ENCODE measurements around the gene INPP5D.

The INPP5D gene

GRCh38 chr2:233164128-233164635 lies 104.0 kb downstream of the INPP5D start:
- H3K9me3 ChIP-seq = no peaks in the 10 kb centered on the region
- H3K27me3 ChIP-seq = no peaks in the 10 kb centered on the region
- H3K4me1 ChIP-seq (ENCODE audit: control insufficient read depth in 1 of 2, insufficient read depth in 1 of 2, low read depth in 1 of 2, low read length in 1 of 2) = peaks cover 44 to 61% of the 10 kb centered on the region in 2 experiments
- peaks cover 93% of the 10 kb centered on the region for H3K36me3 ChIP-seq
- H3K4me3 ChIP-seq (ENCODE audit: low read depth in 1 of 2, low read length in 1 of 2) = peak overlapping the region; percentile 17 to 61
- peak overlapping the region; percentile 96 for H3K27ac ChIP-seq
- no peak for TF ChIP-seq CTCF (IDR thresholded peaks at IDR 0.05)

- peaks cover 44 to 61% of the 10 kb centered on the region in 2 experiments for H3K4me1 ChIP-seq (ENCODE audit: control insufficient read depth in 1 of 2, insufficient read depth in 1 of 2, low read depth in 1 of 2, low read length in 1 of 2)
- no peaks in the 10 kb centered on the region for H3K27me3 ChIP-seq
- peak overlapping the region; percentile 96 for H3K27ac ChIP-seq
- peaks cover 93% of the 10 kb centered on the region for H3K36me3 ChIP-seq
- TF ChIP-seq CTCF (IDR thresholded peaks at IDR 0.05) = no peak
- H3K9me3 ChIP-seq = no peaks in the 10 kb centered on the region
- peak overlapping the region; percentile 17 to 61 for H3K4me3 ChIP-seq (ENCODE audit: low read depth in 1 of 2, low read length in 1 of 2)
These were observed 104.8 kb downstream of the INPP5D start for GRCh38 chr2:233164967-233165366.

DNA sequence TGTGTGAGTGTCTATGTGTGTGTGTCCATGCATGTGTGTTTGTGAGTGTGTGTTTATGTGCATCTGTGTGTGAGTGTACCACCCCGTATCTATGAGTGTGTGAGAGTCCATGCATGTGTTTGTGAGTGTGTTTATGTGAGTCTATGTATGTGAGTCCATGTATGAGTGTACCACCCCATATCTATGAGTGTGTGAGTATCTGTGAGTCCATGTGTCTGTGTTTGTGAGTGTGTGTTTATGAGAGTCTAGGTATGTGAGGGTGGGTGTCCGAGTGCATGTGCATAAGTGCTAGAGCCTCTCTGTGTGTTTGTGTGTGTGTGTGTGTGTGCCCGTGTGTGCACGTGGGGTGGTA lies 105.4 kb downstream of the INPP5D start:
- H3K27ac ChIP-seq = peak overlapping the region; percentile 96
- no peaks in the 10 kb centered on the region for H3K9me3 ChIP-seq
- H3K36me3 ChIP-seq = peaks cover 94% of the 10 kb centered on the region
- TF ChIP-seq CTCF (IDR thresholded peaks at IDR 0.05) = no peak
- peak overlapping the region; percentile 60 to 61 for H3K4me3 ChIP-seq (ENCODE audit: low read depth in 1 of 2, low read length in 1 of 2)
- peaks cover 44 to 61% of the 10 kb centered on the region in 2 experiments for H3K4me1 ChIP-seq (ENCODE audit: control insufficient read depth in 1 of 2, insufficient read depth in 1 of 2, low read depth in 1 of 2, low read length in 1 of 2)
- H3K27me3 ChIP-seq = no peaks in the 10 kb centered on the region

DNA sequence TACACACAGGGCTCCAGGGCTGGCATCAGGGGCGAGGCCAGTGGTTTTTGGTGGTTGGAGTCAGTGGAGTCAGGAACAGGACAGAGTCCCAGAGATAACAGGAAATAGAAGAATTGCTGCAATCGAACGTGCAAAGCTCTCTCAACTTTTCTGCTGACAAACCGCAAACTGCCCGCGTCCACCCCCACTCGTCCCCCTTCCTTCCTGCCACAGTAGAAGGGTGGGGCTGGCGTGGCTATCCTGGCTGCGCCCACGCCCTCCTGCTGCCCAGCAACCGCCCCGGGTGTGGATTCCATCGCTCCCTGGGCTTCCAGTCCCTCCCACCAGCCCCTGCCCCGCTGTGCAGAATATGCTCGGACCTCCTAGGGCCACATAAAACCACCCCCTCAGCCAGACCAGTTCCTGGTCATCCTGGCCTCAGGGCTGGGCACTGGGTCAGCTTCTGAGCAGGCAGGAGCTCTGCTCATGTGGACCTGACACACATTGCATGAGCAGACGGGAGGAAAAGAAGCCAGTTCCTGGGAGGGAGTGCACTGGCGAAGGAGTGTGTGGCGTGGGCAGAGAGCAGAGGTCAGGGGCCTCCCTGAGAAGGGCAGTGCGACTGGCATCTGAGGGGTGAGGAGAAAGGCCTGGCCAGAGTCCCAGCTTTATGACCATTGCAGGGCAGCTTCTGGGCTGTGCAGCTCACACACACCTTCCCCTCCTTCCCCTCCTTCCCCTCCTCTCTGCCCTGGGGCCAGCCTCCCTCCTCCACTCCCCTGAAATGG lies 105.9 kb downstream of the INPP5D start:
- Histone ChIP-seq H3K27ac (peak overlapping the region; percentile 96), H3K4me3 (ENCODE audit: low read depth in 1 of 2, low read length in 1 of 2) (peak overlapping the region; percentile 60 to 61), H3K4me1 (ENCODE audit: control insufficient read depth in 1 of 2, insufficient read depth in 1 of 2, low read depth in 1 of 2, low read length in 1 of 2) (peaks cover 44 to 61% of the 10 kb centered on the region in 2 experiments), H3K27me3 (no peaks in the 10 kb centered on the region), H3K36me3 (peaks cover 94% of the 10 kb centered on the region), H3K9me3 (no peaks in the 10 kb centered on the region)
- TF ChIP-seq CTCF (IDR thresholded peaks at IDR 0.05) = no peak

GRCh38 chr2:233168445-233168844 lies 108.3 kb downstream of the INPP5D start:
- peaks cover 93% of the 10 kb centered on the region for H3K36me3 ChIP-seq
- no peaks in the 10 kb centered on the region for H3K27me3 ChIP-seq
- no peaks in the 10 kb centered on the region for H3K9me3 ChIP-seq
- H3K4me1 ChIP-seq (ENCODE audit: control insufficient read depth in 1 of 2, insufficient read depth in 1 of 2, low read depth in 1 of 2, low read length in 1 of 2) = peaks cover 42 to 47% of the 10 kb centered on the region in 2 experiments
- H3K4me3 ChIP-seq (ENCODE audit: low read depth in 1 of 2, low read length in 1 of 2) = no peak overlapping the region
- TF ChIP-seq CTCF (IDR thresholded peaks at IDR 0.05) = no peak
- H3K27ac ChIP-seq = peak overlapping the region; percentile 38
